HCT116 (cell line): ENCODE data around the gene UBE2H. TPM values are rescaled to one million over a fixed set of nuclear protein-coding genes. Genes with fewer than 3 reads are reported as not detected.
"Not testable (repeated sequence)": the region's sequence is repeated elsewhere in the genome, so short reads cannot be mapped to it uniquely, and the experiment has no call there.

ENCODE experiments used
- ATAC-seq: fragments of 200-7000 bp; cut with Tn5 transposase; 2 replicates; pipeline ENCODE4 v1.9.1; 2020; ENCODE audit warnings: mild to moderate bottlenecking, moderate library complexity
- BruUV-seq: library from RNA; stranded (reverse); fragments of 400-500 nt; replicated peaks from 2 replicates; lab custom pipeline; 2021; lab: Mats Ljungman, UMichigan
- CTCF ChIA-PET: fragments of 300-600 bp; sonication (Branson Sonifier 250); formaldehyde crosslinking; loops from one replicate; lab custom pipeline; 2021; ENCODE audit warnings: antibody characterized with exemption; lab: Charles Lee
- POLR2A ChIA-PET: fragments of 300-600, 350-600 bp; sonication (Branson Sonifier 250); formaldehyde crosslinking; loops from one replicate; lab custom pipeline; 2021; ENCODE audit warnings: antibody characterized with exemption; lab: Charles Lee
- RAD21 ChIA-PET, 2 experiments: fragments of 300-600 bp; sonication (Branson Sonifier 250); formaldehyde crosslinking; loops; one replicate each; lab custom pipeline; 2023; ENCODE audit warnings: low total read pairs in 2 of 2; ENCODE audit not compliant: uncharacterized antibody in 2 of 2, unreplicated experiment in 2 of 2, low non-redundant PET in 1 of 2; lab: Charles Lee
- DNase-seq: peaks from one replicate; pipeline ENCODE4 v3.0.0-alpha.2; 2010; ENCODE audit warnings: low read depth, low spot score
- H2AFZ ChIP-seq: fragments of 200-600 bp; shearing (Covaris generic), sonication (generic); 2 replicates; pipeline ENCODE4 v1.6.1; 2017; ENCODE audit warnings: low read depth, mixed run types, mixed read lengths, antibody characterized with exemption, low read length; ENCODE audit not compliant: poor library complexity, severe bottlenecking
- H3K27ac ChIP-seq: 2 replicates; pipeline ENCODE4 v1.5.1; 2012; ENCODE audit warnings: low read depth, low read length
- H3K27me3 ChIP-seq: fragments of 200-600 bp; sonication (generic); 2 replicates; pipeline ENCODE4 v1.6.1; 2016; ENCODE audit warnings: mixed run types, low read length, mixed read lengths; ENCODE audit not compliant: insufficient read depth
- H3K36me3 ChIP-seq, 2 experiments: fragments of 200-500 bp in 1 of 2; fragments of 200-600 bp in 1 of 2; sonication (Bioruptor generic) in 1 of 2; sonication (generic) in 1 of 2; 2 replicates each; pipeline versions ENCODE4 v1.5.1 to v1.6.1; 2014 to 2016; ENCODE audit warnings: low read length in 2 of 2, inconsistent platforms in 1 of 2, mixed read lengths in 1 of 2, mixed run types in 1 of 2; ENCODE audit not compliant: insufficient read depth in 2 of 2, control insufficient read depth in 1 of 2
- H3K4me1 ChIP-seq, 2 experiments: fragments of 200-600 bp in 1 of 2; sonication (generic) in 1 of 2; 2 replicates each; pipeline versions ENCODE4 v1.5.1 to v1.6.1; 2012 to 2017; ENCODE audit warnings: low read length in 2 of 2, inconsistent platforms in 1 of 2, mild to moderate bottlenecking in 1 of 2, mixed read lengths in 1 of 2, mixed run types in 1 of 2, moderate library complexity in 1 of 2; ENCODE audit not compliant: insufficient read depth in 2 of 2, control insufficient read depth in 1 of 2
- H3K4me2 ChIP-seq: fragments of 200-600 bp; sonication (generic); 2 replicates; pipeline ENCODE4 v1.6.1; 2017; ENCODE audit warnings: mixed run types, low read length, mixed read lengths
- H3K4me3 ChIP-seq, 2 experiments: fragments of 200-600 bp in 1 of 2; sonication (generic) in 1 of 2; replicated peaks in 1 of 2; 2 replicates each; pipeline ENCODE4 v1.5.1; 2011 to 2016; ENCODE audit warnings: low read length in 2 of 2, control low read depth in 1 of 2, low read depth in 1 of 2, mild to moderate bottlenecking in 1 of 2, mixed read lengths in 1 of 2, mixed run types in 1 of 2
- H3K79me2 ChIP-seq: fragments of 200-600 bp; sonication (generic); 2 replicates; pipeline ENCODE4 v1.6.1; 2017; ENCODE audit warnings: mild to moderate bottlenecking, mixed run types, low read length, moderate library complexity, mixed read lengths; ENCODE audit not compliant: insufficient read depth
- H3K9ac ChIP-seq: fragments of 200-600 bp; sonication (generic); 2 replicates; pipeline ENCODE4 v1.6.1; 2016; ENCODE audit warnings: low read length, mixed read lengths
- H3K9me2 ChIP-seq: fragments of 200-600 bp; sonication (generic), shearing (Covaris generic); 2 replicates; pipeline ENCODE4 v1.6.1; 2017; ENCODE audit warnings: mixed run types, mild to moderate bottlenecking, moderate library complexity; ENCODE audit not compliant: insufficient read depth
- H3K9me3 ChIP-seq, 2 experiments: fragments of 200-500 bp in 1 of 2; fragments of 200-600 bp in 1 of 2; sonication (Bioruptor generic) in 1 of 2; sonication (generic) in 1 of 2; 2 replicates each; pipeline ENCODE4 v1.6.1; 2014 to 2017; ENCODE audit warnings: low read length in 2 of 2, mixed read lengths in 2 of 2, inconsistent platforms in 1 of 2, low read depth in 1 of 2, mild to moderate bottlenecking in 1 of 2, mixed run types in 1 of 2, moderate library complexity in 1 of 2; ENCODE audit not compliant: control insufficient read depth in 1 of 2, insufficient read depth in 1 of 2
- H4K20me1 ChIP-seq: fragments of 200-600 bp; sonication (generic), shearing (Covaris generic); 2 replicates; pipeline ENCODE4 v1.6.1; 2017; ENCODE audit warnings: mixed run types, mild to moderate bottlenecking, moderate library complexity; ENCODE audit not compliant: insufficient read depth
- CBX3 ChIP-seq: IDR thresholded peaks from 2 replicates; pipeline ENCODE4 v1.6.1; 2012; ENCODE audit warnings: low read depth
- EGR1 ChIP-seq: IDR thresholded peaks from 2 replicates; pipeline ENCODE4 v1.6.1; 2012; ENCODE audit warnings: low read depth
- RAD21 ChIP-seq: IDR thresholded peaks from 2 replicates; pipeline ENCODE4 v1.6.1; 2012; ENCODE audit warnings: low read depth, mild to moderate bottlenecking
- SIN3A ChIP-seq: IDR thresholded peaks from 2 replicates; pipeline ENCODE4 v1.6.1; 2012; ENCODE audit warnings: low read depth
- SP1 ChIP-seq: IDR thresholded peaks from 2 replicates; pipeline ENCODE4 v1.6.1; 2012; ENCODE audit warnings: low read depth
- intact Hi-C: fragments of 100-400 bp; cut with micrococcal nuclease; formaldehyde crosslinking; loops from 2 replicates; pipeline ENCODE4 v1.10.0; 2022
- total RNA-seq: library from RNA; stranded (reverse); gene quantifications from one replicate; pipeline ENCODE4 v1.2.1, GENCODE V29; 2021; ENCODE audit not compliant: unreplicated experiment
- TF ChIP-seq, protein P1 (sequence below): IDR thresholded peaks from 2 replicates; pipeline ENCODE4 v1.6.1; 2012
- TF ChIP-seq, protein P2 (sequence below): IDR thresholded peaks from 2 replicates; pipeline ENCODE4 v1.6.1; 2012

Gene UBE2H
- total RNA-seq, 1 experiment from 2014 or later = 117 TPM

DNA sequence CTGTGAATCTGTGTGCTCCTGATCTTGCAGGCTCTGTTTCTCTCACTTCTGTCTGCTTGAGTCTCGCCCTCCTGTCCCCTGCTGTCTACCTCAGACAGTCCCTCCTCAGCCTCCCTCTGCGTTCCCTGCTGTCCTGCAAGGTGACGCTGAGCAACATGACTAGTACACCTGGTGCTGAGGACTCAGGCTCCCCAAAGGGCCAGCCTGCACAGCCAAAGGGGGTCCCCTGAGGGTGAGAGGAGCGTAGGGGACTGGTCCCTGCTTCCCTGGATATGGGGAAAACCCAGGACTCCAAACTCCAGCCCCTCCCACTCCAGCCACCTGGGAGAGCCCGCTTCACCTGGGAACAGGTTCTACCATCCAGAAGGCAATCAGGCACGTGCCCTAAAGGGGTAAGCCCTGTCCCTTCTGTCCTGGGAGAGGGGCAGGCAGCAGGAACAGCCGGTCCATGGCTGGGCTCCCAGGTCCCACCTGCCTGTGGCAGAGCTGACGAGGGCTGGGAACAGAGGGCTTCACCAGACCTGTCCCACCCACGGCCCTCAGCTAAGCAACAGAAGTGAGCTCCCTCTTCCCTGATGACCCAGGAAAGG, 156.5 kb downstream of the UBE2H start:
- Histone ChIP-seq H3K4me2 (no peak overlapping the region), H3K4me3 (no peak overlapping the region), H3K9me3 (no peaks in the 10 kb centered on the region), H3K27me3 (no peaks in the 10 kb centered on the region), H3K9ac (no peak overlapping the region), H3K79me2 (no peaks in the 10 kb centered on the region), H4K20me1 (no peaks in the 10 kb centered on the region), H2AFZ (no peak overlapping the region), H3K4me1 (no peaks in the 10 kb centered on the region), H3K36me3 (no peaks in the 10 kb centered on the region), H3K9me2 (no peaks in the 10 kb centered on the region), H3K27ac (no peak overlapping the region)
- BruUV-seq = no TSS peak
- intact Hi-C loops = no loop called here
- ATAC-seq = no peak
- CTCF ChIA-PET = no interaction called here
- RAD21 ChIA-PET = no interaction called here
- TF ChIP-seq SIN3A = no peak
- TF ChIP-seq EGR1 = no peak
- TF ChIP-seq CBX3 = no peak
- no peak for TF ChIP-seq SP1
- TF ChIP-seq, protein P1, sequence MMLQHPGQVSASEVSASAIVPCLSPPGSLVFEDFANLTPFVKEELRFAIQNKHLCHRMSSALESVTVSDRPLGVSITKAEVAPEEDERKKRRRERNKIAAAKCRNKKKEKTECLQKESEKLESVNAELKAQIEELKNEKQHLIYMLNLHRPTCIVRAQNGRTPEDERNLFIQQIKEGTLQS = no peak
- no peak for TF ChIP-seq RAD21
- TF ChIP-seq, protein P2, sequence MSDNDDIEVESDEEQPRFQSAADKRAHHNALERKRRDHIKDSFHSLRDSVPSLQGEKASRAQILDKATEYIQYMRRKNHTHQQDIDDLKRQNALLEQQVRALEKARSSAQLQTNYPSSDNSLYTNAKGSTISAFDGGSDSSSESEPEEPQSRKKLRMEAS = no peak
- POLR2A ChIA-PET = no interaction called here
- DNase-seq = no peak

DNA sequence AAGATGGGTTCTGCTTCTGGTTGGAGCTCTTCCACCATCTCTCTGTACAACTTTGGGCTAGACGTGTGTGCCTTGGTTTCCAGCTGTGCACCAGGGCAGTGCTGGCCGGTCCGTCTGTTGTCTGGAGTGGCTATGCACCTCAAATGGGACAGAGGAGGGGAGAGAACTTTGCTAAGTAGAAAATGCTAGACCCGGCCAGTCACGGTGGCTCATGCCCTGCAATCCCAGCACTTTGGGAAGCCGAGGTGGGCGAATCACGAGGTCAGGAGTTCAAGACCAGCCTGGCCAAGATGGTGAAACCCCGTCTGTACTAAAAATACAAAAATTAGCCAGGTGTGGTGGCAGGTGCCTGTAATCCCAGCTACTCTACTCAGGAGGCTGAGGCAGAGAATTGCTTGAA, 158.3 kb downstream of the UBE2H start:
- CTCF ChIA-PET, H3K9me3 ChIP-seq, intact Hi-C loops, POLR2A ChIA-PET, H2AFZ ChIP-seq, H3K9ac ChIP-seq, H3K36me3 ChIP-seq, H3K4me1 ChIP-seq, ATAC-seq, H4K20me1 ChIP-seq, DNase-seq, BruUV-seq, RAD21 ChIA-PET, H3K27me3 ChIP-seq, H3K79me2 ChIP-seq, H3K4me3 ChIP-seq, H3K4me2 ChIP-seq, H3K9me2 ChIP-seq, H3K27ac ChIP-seq: not testable (repeated sequence)
